GM23338 (cell line): ENCODE data around the gene NCBP3. TPM values are rescaled to one million over a fixed set of nuclear protein-coding genes. Genes with fewer than 3 reads are reported as not detected.

Experiments used
- ATAC-seq: fragments of 200-7000 bp; cut with Tn5 transposase; 3 replicates; pipeline ENCODE4 v1.9.1; 2020
- DNase-seq: peaks from one replicate; pipeline ENCODE4 v3.0.0-alpha.2; 2015; ENCODE audit warnings: low spot score
- H2AFZ ChIP-seq: fragments of 200-600 bp; sonication (generic); 2 replicates; pipeline ENCODE4 v1.8.0; 2016; ENCODE audit warnings: antibody characterized with exemption, mild to moderate bottlenecking, moderate library complexity
- H3F3A ChIP-seq: fragments of 200-600 bp; sonication (generic); replicated peaks from 2 replicates; pipeline ENCODE4 v1.8.0; 2017; ENCODE audit warnings: antibody characterized with exemption, mixed run types, low read depth
- H3K27ac ChIP-seq: fragments of 200-600 bp; sonication (generic); 2 replicates; pipeline ENCODE4 v1.6.1; 2016; ENCODE audit warnings: low read depth
- H3K27me3 ChIP-seq: fragments of 200-600 bp; sonication (generic); 2 replicates; pipeline ENCODE4 v1.8.0; 2016; ENCODE audit warnings: mild to moderate bottlenecking, mixed run types, moderate library complexity; ENCODE audit not compliant: insufficient read depth
- H3K36me3 ChIP-seq: fragments of 200-600 bp; sonication (generic); 2 replicates; pipeline ENCODE4 v1.8.0; 2016; ENCODE audit warnings: mild to moderate bottlenecking; ENCODE audit not compliant: insufficient read depth
- H3K4me1 ChIP-seq: fragments of 200-600 bp; sonication (generic); 2 replicates; pipeline ENCODE4 v1.8.0; 2016; ENCODE audit warnings: mild to moderate bottlenecking, moderate library complexity; ENCODE audit not compliant: insufficient read depth
- H3K4me2 ChIP-seq: fragments of 200-600 bp; sonication (generic); 2 replicates; pipeline ENCODE4 v1.7.1; 2017; ENCODE audit warnings: mixed run types
- H3K4me3 ChIP-seq: fragments of 200-600 bp; sonication (generic); 2 replicates; pipeline ENCODE4 v1.6.1; 2016; ENCODE audit warnings: mixed run types
- H3K79me2 ChIP-seq: fragments of 200-600 bp; sonication (generic); replicated peaks from 2 replicates; pipeline ENCODE4 v1.8.0; 2017; ENCODE audit warnings: mild to moderate bottlenecking; ENCODE audit not compliant: insufficient read depth
- H3K9me2 ChIP-seq: fragments of 200-600 bp; sonication (generic); 2 replicates; pipeline ENCODE4 v1.8.0; 2017; ENCODE audit not compliant: insufficient read depth
- H4K20me1 ChIP-seq: fragments of 200-600 bp; sonication (generic); replicated peaks from 2 replicates; pipeline ENCODE4 v1.8.0; 2017; ENCODE audit warnings: mild to moderate bottlenecking; ENCODE audit not compliant: insufficient read depth
- H3K27ac Mint-ChIP-seq: 2 replicates; pipeline ENCODE4 v1.8.0; 2020; ENCODE audit warnings: inconsistent platforms, mild to moderate bottlenecking, moderate library complexity, mixed read lengths
- H3K27me3 Mint-ChIP-seq: 3 replicates; pipeline ENCODE4 v1.8.0; 2022; ENCODE audit warnings: low read depth, mild to moderate bottlenecking, moderate library complexity, mixed read lengths, inconsistent platforms; ENCODE audit not compliant: insufficient read depth, poor library complexity
- H3K36me3 Mint-ChIP-seq: 3 replicates; pipeline ENCODE4 v1.8.0; 2021; ENCODE audit warnings: low read depth, mild to moderate bottlenecking, inconsistent platforms, moderate library complexity, mixed read lengths
- H3K4me1 Mint-ChIP-seq: 3 replicates; pipeline ENCODE4 v1.8.0; 2020; ENCODE audit warnings: mild to moderate bottlenecking, inconsistent platforms, mixed read lengths
- H3K4me3 Mint-ChIP-seq: 3 replicates; pipeline ENCODE4 v1.8.0; 2021; ENCODE audit warnings: moderate library complexity, mild to moderate bottlenecking, inconsistent platforms, mixed read lengths
- H3K9me3 Mint-ChIP-seq: 3 replicates; pipeline ENCODE4 v1.8.0; 2020; ENCODE audit warnings: moderate library complexity, mild to moderate bottlenecking, inconsistent platforms, mixed read lengths
- CREB1 ChIP-seq: fragments of 250-450 bp; sonication (Bioruptor Pico); IDR thresholded peaks from 2 replicates; pipeline ENCODE4 v1.5.0; 2020; ENCODE audit warnings: low read depth, mild to moderate bottlenecking, moderate library complexity
- EZH2 ChIP-seq: fragments of 200-600 bp; sonication (generic); IDR thresholded peaks from one replicate; pipeline ENCODE4 v1.8.0; 2017; ENCODE audit warnings: antibody characterized with exemption, mild to moderate bottlenecking, low read depth; ENCODE audit not compliant: unreplicated experiment
- EZH2phosphoT487 ChIP-seq: fragments of 200-600 bp; sonication (generic); IDR thresholded peaks from one replicate; pipeline ENCODE4 v1.8.1; 2018; ENCODE audit warnings: antibody characterized with exemption; ENCODE audit not compliant: unreplicated experiment
- JUNB ChIP-seq: IDR thresholded peaks from one replicate; pipeline ENCODE4 v1.6.1; 2016; ENCODE audit warnings: antibody characterized with exemption; ENCODE audit not compliant: unreplicated experiment
- NANOG ChIP-seq: IDR thresholded peaks from 2 replicates; pipeline ENCODE4 v1.6.1; 2016; ENCODE audit warnings: antibody characterized with exemption, borderline replicate concordance
- POLR2AphosphoS5 ChIP-seq: IDR thresholded peaks from 2 replicates; pipeline ENCODE4 v1.6.1; 2016; ENCODE audit warnings: antibody characterized with exemption, low read depth
- STAT1 ChIP-seq: IDR thresholded peaks from one replicate; pipeline ENCODE4 v1.6.1; 2016; ENCODE audit warnings: antibody characterized with exemption; ENCODE audit not compliant: unreplicated experiment
- ZNF114 ChIP-seq: fragments of 250-450 bp; sonication (Bioruptor Pico); IDR thresholded peaks from 2 replicates; pipeline ENCODE4 v1.5.0; 2020; ENCODE audit warnings: mild to moderate bottlenecking, moderate library complexity
- ZNF331 ChIP-seq: fragments of 250-450 bp; sonication (Bioruptor Pico); IDR thresholded peaks from 2 replicates; pipeline ENCODE4 v1.5.0; 2020; ENCODE audit warnings: low read depth, mild to moderate bottlenecking, moderate library complexity
- polyA plus RNA-seq: library from polyadenylated mRNA; unstranded; fragments of >200 nt; fragmentation: Nextera tagmentation; extraction: Ambion mirVana; gene quantifications from 2 replicates; pipeline ENCODE4 v1.2.1, GENCODE V29; 2016
- total RNA-seq: library from RNA; depleted of rRNA; stranded (reverse); fragments of >200 nt; shearing (Covaris generic); gene quantifications from 2 replicates; pipeline ENCODE4 v1.2.3, GENCODE V29; 2014
- TF ChIP-seq, protein P1 (sequence below): fragments of 250-450 bp; sonication (Bioruptor Pico); IDR thresholded peaks from 2 replicates; pipeline ENCODE4 v1.5.0; 2020; ENCODE audit warnings: mild to moderate bottlenecking, moderate library complexity
- TF ChIP-seq, protein P2 (sequence below): IDR thresholded peaks from 2 replicates; pipeline ENCODE4 v1.6.1; 2016; ENCODE audit warnings: antibody characterized with exemption
- TF ChIP-seq, protein P3 (sequence below): IDR thresholded peaks from one replicate; pipeline ENCODE4 v1.6.1; 2018; ENCODE audit warnings: antibody characterized with exemption; ENCODE audit not compliant: unreplicated experiment
- TF ChIP-seq, protein P4 (sequence below), 2 experiments: fragments of 200-600 bp in 1 of 2; sonication (generic) in 1 of 2; conservative IDR thresholded peaks; 2 replicates each; pipeline versions ENCODE4 v1.5.1 to v1.6.1; 2016 to 2017; ENCODE audit warnings: antibody characterized with exemption in 2 of 2, low read depth in 2 of 2, mild to moderate bottlenecking in 2 of 2, moderate library complexity in 1 of 2

The NCBP3 gene
- total and polyA plus RNA-seq, 2 experiments from 2014 or later, result 35.5 to 42.8 TPM

DNA sequence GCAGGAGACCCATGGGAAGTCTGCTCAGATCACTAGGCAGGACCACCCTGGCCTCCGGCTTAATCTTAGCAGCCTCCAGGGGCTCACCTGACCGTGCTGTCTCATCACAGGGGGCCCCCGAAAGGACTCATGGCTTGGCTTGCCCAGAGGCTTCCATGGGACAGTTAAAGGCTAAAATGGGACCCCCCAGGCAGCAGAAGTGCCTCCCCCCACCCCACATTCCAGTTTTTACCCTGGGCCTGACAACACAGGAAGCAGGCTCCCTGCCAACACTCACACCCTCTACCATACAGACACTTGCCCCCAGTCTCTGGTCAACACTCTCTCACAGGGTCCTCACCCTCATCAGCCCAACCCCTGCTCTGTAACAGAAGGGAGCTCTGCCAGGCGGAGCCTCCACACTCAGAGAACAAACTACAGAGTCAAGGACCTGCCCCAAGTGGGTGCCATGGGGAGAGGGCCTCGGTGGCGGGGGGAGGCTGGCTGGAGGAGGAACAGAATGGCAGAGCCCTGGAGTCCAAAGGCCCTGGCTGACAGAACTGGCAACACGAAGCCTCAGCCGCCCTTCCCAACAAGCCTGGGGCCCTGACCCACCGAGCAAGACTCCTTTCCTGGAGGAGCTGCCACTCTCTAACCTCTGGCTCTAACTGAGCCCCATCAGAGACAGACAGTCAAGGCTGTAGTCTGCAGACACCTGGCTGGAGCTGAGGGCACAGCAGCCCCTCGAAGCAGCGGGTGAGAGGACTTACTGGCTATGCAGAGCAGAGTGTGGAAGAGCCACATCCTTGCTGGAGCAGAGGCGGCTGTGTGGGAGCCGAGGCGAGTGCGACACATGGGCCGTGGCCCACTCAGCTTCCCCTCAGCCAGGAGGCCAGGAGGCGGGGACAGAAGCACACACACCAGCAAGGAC lies 45.4 kb downstream of the NCBP3 start, which contains the start of gene ITGAE:
Gene ITGAE (minus strand): TSS at position 827 of the 910 bp plus-strand sequence. CDS start 44 bp downstream, at position 783.
- no peaks in the 10 kb centered on the region for H3K9me3 Mint-ChIP-seq
- Histone ChIP-seq H3K27ac (no peak within 1 kb of the TSS; the same call in 1 of the 2 replicates), H3K27me3 (no peaks in the 10 kb centered on the region), H3F3A (peaks cover 4% of the 10 kb centered on the region), H2AFZ (no peak within 1 kb of the TSS), H3K9me2 (no peaks in the 10 kb centered on the region), H3K4me1 (no peaks in the 10 kb centered on the region), H3K36me3 (no peaks in the 10 kb centered on the region), H4K20me1 (no peaks in the 10 kb centered on the region; the same call in none of the 2 replicates), H3K4me2 (no peak within 1 kb of the TSS), H3K79me2 (no peaks in the 10 kb centered on the region), H3K4me3 (no peak within 1 kb of the TSS)
- H3K36me3 Mint-ChIP-seq, result no peaks in the 10 kb centered on the region
- H3K4me1 Mint-ChIP-seq, result no peaks in the 10 kb centered on the region
- TF ChIP-seq ZNF114 (CRISPR knock-in tag) (no peak), JUNB (no peak), CREB1 (CRISPR knock-in tag) (no peak), POLR2AphosphoS5 (no peak), ZNF331 (CRISPR knock-in tag) (no peak), STAT1 (no peak), NANOG (no peak), EZH2phosphoT487 (no peak), EZH2 (no peak)
- TF ChIP-seq, protein P1, sequence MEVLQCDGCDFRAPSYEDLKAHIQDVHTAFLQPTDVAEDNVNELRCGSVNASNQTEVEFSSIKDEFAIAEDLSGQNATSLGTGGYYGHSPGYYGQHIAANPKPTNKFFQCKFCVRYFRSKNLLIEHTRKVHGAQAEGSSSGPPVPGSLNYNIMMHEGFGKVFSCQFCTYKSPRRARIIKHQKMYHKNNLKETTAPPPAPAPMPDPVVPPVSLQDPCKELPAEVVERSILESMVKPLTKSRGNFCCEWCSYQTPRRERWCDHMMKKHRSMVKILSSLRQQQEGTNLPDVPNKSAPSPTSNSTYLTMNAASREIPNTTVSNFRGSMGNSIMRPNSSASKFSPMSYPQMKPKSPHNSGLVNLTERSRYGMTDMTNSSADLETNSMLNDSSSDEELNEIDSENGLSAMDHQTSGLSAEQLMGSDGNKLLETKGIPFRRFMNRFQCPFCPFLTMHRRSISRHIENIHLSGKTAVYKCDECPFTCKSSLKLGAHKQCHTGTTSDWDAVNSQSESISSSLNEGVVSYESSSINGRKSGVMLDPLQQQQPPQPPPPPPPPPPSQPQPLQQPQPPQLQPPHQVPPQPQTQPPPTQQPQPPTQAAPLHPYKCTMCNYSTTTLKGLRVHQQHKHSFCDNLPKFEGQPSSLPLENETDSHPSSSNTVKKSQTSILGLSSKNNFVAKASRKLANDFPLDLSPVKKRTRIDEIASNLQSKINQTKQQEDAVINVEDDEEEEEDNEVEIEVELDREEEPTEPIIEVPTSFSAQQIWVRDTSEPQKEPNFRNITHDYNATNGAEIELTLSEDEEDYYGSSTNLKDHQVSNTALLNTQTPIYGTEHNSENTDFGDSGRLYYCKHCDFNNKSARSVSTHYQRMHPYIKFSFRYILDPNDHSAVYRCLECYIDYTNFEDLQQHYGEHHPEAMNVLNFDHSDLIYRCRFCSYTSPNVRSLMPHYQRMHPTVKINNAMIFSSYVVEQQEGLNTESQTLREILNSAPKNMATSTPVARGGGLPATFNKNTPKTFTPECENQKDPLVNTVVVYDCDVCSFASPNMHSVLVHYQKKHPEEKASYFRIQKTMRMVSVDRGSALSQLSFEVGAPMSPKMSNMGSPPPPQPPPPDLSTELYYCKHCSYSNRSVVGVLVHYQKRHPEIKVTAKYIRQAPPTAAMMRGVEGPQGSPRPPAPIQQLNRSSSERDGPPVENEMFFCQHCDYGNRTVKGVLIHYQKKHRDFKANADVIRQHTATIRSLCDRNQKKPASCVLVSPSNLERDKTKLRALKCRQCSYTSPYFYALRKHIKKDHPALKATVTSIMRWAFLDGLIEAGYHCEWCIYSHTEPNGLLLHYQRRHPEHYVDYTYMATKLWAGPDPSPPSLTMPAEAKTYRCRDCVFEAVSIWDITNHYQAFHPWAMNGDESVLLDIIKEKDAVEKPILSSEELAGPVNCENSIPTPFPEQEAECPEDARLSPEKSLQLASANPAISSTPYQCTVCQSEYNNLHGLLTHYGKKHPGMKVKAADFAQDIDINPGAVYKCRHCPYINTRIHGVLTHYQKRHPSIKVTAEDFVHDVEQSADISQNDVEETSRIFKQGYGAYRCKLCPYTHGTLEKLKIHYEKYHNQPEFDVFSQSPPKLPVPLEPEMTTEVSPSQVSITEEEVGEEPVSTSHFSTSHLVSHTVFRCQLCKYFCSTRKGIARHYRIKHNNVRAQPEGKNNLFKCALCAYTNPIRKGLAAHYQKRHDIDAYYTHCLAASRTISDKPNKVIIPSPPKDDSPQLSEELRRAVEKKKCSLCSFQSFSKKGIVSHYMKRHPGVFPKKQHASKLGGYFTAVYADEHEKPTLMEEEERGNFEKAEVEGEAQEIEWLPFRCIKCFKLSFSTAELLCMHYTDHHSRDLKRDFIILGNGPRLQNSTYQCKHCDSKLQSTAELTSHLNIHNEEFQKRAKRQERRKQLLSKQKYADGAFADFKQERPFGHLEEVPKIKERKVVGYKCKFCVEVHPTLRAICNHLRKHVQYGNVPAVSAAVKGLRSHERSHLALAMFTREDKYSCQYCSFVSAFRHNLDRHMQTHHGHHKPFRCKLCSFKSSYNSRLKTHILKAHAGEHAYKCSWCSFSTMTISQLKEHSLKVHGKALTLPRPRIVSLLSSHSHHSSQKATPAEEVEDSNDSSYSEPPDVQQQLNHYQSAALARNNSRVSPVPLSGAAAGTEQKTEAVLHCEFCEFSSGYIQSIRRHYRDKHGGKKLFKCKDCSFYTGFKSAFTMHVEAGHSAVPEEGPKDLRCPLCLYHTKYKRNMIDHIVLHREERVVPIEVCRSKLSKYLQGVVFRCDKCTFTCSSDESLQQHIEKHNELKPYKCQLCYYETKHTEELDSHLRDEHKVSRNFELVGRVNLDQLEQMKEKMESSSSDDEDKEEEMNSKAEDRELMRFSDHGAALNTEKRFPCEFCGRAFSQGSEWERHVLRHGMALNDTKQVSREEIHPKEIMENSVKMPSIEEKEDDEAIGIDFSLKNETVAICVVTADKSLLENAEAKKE (CRISPR knock-in tag), result no peak
- TF ChIP-seq, protein P2, sequence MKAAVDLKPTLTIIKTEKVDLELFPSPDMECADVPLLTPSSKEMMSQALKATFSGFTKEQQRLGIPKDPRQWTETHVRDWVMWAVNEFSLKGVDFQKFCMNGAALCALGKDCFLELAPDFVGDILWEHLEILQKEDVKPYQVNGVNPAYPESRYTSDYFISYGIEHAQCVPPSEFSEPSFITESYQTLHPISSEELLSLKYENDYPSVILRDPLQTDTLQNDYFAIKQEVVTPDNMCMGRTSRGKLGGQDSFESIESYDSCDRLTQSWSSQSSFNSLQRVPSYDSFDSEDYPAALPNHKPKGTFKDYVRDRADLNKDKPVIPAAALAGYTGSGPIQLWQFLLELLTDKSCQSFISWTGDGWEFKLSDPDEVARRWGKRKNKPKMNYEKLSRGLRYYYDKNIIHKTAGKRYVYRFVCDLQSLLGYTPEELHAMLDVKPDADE, result no peak
- TF ChIP-seq, protein P3, sequence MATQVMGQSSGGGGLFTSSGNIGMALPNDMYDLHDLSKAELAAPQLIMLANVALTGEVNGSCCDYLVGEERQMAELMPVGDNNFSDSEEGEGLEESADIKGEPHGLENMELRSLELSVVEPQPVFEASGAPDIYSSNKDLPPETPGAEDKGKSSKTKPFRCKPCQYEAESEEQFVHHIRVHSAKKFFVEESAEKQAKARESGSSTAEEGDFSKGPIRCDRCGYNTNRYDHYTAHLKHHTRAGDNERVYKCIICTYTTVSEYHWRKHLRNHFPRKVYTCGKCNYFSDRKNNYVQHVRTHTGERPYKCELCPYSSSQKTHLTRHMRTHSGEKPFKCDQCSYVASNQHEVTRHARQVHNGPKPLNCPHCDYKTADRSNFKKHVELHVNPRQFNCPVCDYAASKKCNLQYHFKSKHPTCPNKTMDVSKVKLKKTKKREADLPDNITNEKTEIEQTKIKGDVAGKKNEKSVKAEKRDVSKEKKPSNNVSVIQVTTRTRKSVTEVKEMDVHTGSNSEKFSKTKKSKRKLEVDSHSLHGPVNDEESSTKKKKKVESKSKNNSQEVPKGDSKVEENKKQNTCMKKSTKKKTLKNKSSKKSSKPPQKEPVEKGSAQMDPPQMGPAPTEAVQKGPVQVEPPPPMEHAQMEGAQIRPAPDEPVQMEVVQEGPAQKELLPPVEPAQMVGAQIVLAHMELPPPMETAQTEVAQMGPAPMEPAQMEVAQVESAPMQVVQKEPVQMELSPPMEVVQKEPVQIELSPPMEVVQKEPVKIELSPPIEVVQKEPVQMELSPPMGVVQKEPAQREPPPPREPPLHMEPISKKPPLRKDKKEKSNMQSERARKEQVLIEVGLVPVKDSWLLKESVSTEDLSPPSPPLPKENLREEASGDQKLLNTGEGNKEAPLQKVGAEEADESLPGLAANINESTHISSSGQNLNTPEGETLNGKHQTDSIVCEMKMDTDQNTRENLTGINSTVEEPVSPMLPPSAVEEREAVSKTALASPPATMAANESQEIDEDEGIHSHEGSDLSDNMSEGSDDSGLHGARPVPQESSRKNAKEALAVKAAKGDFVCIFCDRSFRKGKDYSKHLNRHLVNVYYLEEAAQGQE, result no peak
- TF ChIP-seq, protein P4, sequence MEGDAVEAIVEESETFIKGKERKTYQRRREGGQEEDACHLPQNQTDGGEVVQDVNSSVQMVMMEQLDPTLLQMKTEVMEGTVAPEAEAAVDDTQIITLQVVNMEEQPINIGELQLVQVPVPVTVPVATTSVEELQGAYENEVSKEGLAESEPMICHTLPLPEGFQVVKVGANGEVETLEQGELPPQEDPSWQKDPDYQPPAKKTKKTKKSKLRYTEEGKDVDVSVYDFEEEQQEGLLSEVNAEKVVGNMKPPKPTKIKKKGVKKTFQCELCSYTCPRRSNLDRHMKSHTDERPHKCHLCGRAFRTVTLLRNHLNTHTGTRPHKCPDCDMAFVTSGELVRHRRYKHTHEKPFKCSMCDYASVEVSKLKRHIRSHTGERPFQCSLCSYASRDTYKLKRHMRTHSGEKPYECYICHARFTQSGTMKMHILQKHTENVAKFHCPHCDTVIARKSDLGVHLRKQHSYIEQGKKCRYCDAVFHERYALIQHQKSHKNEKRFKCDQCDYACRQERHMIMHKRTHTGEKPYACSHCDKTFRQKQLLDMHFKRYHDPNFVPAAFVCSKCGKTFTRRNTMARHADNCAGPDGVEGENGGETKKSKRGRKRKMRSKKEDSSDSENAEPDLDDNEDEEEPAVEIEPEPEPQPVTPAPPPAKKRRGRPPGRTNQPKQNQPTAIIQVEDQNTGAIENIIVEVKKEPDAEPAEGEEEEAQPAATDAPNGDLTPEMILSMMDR (conservative IDR thresholded peaks at IDR 0.05; ENCODE audit: low read depth in 2 of 2), result no peak
- H3K27ac Mint-ChIP-seq, result peak within 1 kb of the TSS; percentile 81; the same call in 1 of the 2 replicates
- ATAC-seq, result peak; percentile 13; the same call in 2 of the 3 replicates
- peaks cover 12% of the 10 kb centered on the region for H3K27me3 Mint-ChIP-seq
- DNase-seq, result no peak
- no peak within 1 kb of the TSS for H3K4me3 Mint-ChIP-seq
